Transverse colon (tissue), 4 donors: ENCODE measurements around the gene KCTD16.

Experiments used
- CTCF ChIP-seq, 5 experiments: fragments of 200-600 bp in 3 of 5; fragments of 450-650 bp in 2 of 5; sonication (generic) in 3 of 5; IDR thresholded peaks; 1 replicate in 2 of 5; 2 replicates in 3 of 5; pipeline ENCODE4 v1.5.1; 2016 to 2017; ENCODE audit warnings: antibody characterized with exemption in 5 of 5, inconsistent platforms in 3 of 5, mild to moderate bottlenecking in 2 of 5, moderate library complexity in 1 of 5
- EP300 ChIP-seq: sonication (generic); formaldehyde crosslinking; IDR thresholded peaks from one replicate; pipeline ENCODE4 v1.6.1; 2017; ENCODE audit warnings: antibody characterized with exemption, low read depth
- POLR2A ChIP-seq: fragments of 450-650 bp; IDR thresholded peaks from one replicate; pipeline ENCODE4 v1.6.1; 2016; ENCODE audit warnings: antibody characterized with exemption, mild to moderate bottlenecking, moderate library complexity
- POLR2AphosphoS5 ChIP-seq, 3 donors: sonication (generic); formaldehyde crosslinking; IDR thresholded peaks; one replicate each; pipeline ENCODE4 v1.6.1; 2016; ENCODE audit warnings: antibody characterized with exemption in 3 of 3

GRCh38 chr5:144325532-144325931 is 154.9 kb downstream of the KCTD16 start:
- TF ChIP-seq CTCF (IDR thresholded peaks at IDR 0.05) = no peak
- TF ChIP-seq POLR2A = no peak
- no peak for TF ChIP-seq EP300
- no peak for TF ChIP-seq POLR2AphosphoS5 (IDR thresholded peaks at IDR 0.05)
